CD14-positive monocyte (primary cell): ENCODE data around the gene CNOT1. TPM values are rescaled to one million over a fixed set of nuclear protein-coding genes. Genes with fewer than 3 reads are reported as not detected.

Source experiments
- DNase-seq, 3 donors: peaks; one replicate each; pipeline ENCODE4 v3.0.0-alpha.2; 2011 to 2022
- H2AFZ ChIP-seq: 2 replicates; pipeline ENCODE4 v1.6.0; 2012; ENCODE audit warnings: mild to moderate bottlenecking, low read depth, low read length, inconsistent platforms; ENCODE audit not compliant: insufficient read depth, poor library complexity, severe bottlenecking
- H3K27ac ChIP-seq, 2 donors: 1 replicate in 1 of 2; 2 replicates in 1 of 2; pipeline ENCODE4 v1.5.1; 2012 to 2013; ENCODE audit warnings: low read length in 2 of 2, control low read depth in 1 of 2, inconsistent platforms in 1 of 2, low read depth in 1 of 2, mild to moderate bottlenecking in 1 of 2
- H3K27me3 ChIP-seq, 2 donors: one replicate each; pipeline versions ENCODE4 v1.6.0 to v1.6.1; 2011 to 2013; ENCODE audit warnings: low read length in 2 of 2; ENCODE audit not compliant: control insufficient read depth in 2 of 2, insufficient read depth in 2 of 2
- H3K36me3 ChIP-seq, 2 donors: replicated peaks in 1 of 2; 1 replicate in 1 of 2; 2 replicates in 1 of 2; pipeline versions ENCODE4 v1.5.1 to v1.6.1; 2012 to 2013; ENCODE audit warnings: low read length in 2 of 2, control low read depth in 1 of 2, inconsistent platforms in 1 of 2, mild to moderate bottlenecking in 1 of 2; ENCODE audit not compliant: insufficient read depth in 2 of 2, control insufficient read depth in 1 of 2
- H3K4me1 ChIP-seq, 2 donors: 1 replicate in 1 of 2; 2 replicates in 1 of 2; pipeline versions ENCODE4 v1.5.1 to v1.6.1; 2012 to 2013; ENCODE audit warnings: low read length in 2 of 2, control low read depth in 1 of 2, inconsistent platforms in 1 of 2, mild to moderate bottlenecking in 1 of 2, moderate library complexity in 1 of 2; ENCODE audit not compliant: insufficient read depth in 2 of 2, control insufficient read depth in 1 of 2
- H3K4me2 ChIP-seq: replicated peaks from 2 replicates; pipeline ENCODE3; 2012; ENCODE audit warnings: low read length, moderate library complexity, mild to moderate bottlenecking; ENCODE audit not compliant: poor library complexity, severe bottlenecking; ENCODE audit errors: extremely low read depth
- H3K4me3 ChIP-seq, 3 experiments: fragments of 200-600 bp in 1 of 3; sonication (generic) in 1 of 3; replicated peaks in 1 of 3; 1 replicate in 2 of 3; 2 replicates in 1 of 3; pipeline ENCODE4 v1.5.1; 2011 to 2013; ENCODE audit warnings: low read length in 3 of 3, mild to moderate bottlenecking in 3 of 3, control low read depth in 2 of 3, low read depth in 2 of 3, inconsistent platforms in 1 of 3, moderate library complexity in 1 of 3
- H3K79me2 ChIP-seq: 2 replicates; pipeline ENCODE4 v1.6.0; 2012; ENCODE audit warnings: mild to moderate bottlenecking, control low read depth, inconsistent platforms, low read length, moderate library complexity; ENCODE audit not compliant: insufficient read depth
- H3K9ac ChIP-seq: 2 replicates; pipeline ENCODE4 v1.6.0; 2017; ENCODE audit warnings: low read length, mild to moderate bottlenecking; ENCODE audit not compliant: insufficient read depth, poor library complexity, severe bottlenecking
- H3K9me3 ChIP-seq, 2 donors: replicated peaks in 1 of 2; 1 replicate in 1 of 2; 2 replicates in 1 of 2; pipeline versions ENCODE4 v1.5.1 to v1.6.1; 2012 to 2013; ENCODE audit warnings: low read length in 2 of 2, control low read depth in 1 of 2; ENCODE audit not compliant: control insufficient read depth in 1 of 2, insufficient read depth in 1 of 2
- H4K20me1 ChIP-seq: 2 replicates; pipeline ENCODE4 v1.6.0; 2012; ENCODE audit warnings: mild to moderate bottlenecking, low read length, control low read depth, moderate library complexity; ENCODE audit not compliant: insufficient read depth
- H3K27ac Mint-ChIP-seq, 7 donors: one replicate each; pipeline ENCODE4 v1.8.0; 2020; ENCODE audit warnings: mild to moderate bottlenecking in 7 of 7, mixed read lengths in 7 of 7, moderate library complexity in 6 of 7, inconsistent platforms in 2 of 7
- H3K27me3 Mint-ChIP-seq, 3 donors: one replicate each; pipeline ENCODE4 v1.8.0; 2021 to 2022; ENCODE audit warnings: low read depth in 3 of 3, mild to moderate bottlenecking in 3 of 3, mixed read lengths in 3 of 3, moderate library complexity in 3 of 3, inconsistent platforms in 1 of 3
- H3K36me3 Mint-ChIP-seq, 2 donors: one replicate each; pipeline ENCODE4 v1.8.0; 2020; ENCODE audit warnings: mixed read lengths in 2 of 2, inconsistent platforms in 1 of 2, mild to moderate bottlenecking in 1 of 2
- H3K4me1 Mint-ChIP-seq: one replicate; pipeline ENCODE4 v1.8.0; 2020; ENCODE audit warnings: mild to moderate bottlenecking, mixed read lengths
- H3K4me3 Mint-ChIP-seq, 2 donors: one replicate each; pipeline ENCODE4 v1.8.0; 2020; ENCODE audit warnings: mild to moderate bottlenecking in 2 of 2, mixed read lengths in 2 of 2, moderate library complexity in 1 of 2
- H3K9me3 Mint-ChIP-seq, 7 donors: one replicate each; pipeline ENCODE4 v1.8.0; 2020 to 2022; ENCODE audit warnings: mixed read lengths in 7 of 7, mild to moderate bottlenecking in 6 of 7, moderate library complexity in 6 of 7, inconsistent platforms in 2 of 7
- CTCF ChIP-seq: fragments of 200-600 bp; IDR thresholded peaks from one replicate; pipeline ENCODE4 v1.8.0; 2022; ENCODE audit warnings: antibody characterized with exemption, mild to moderate bottlenecking
- WGBS: methylation state at CpG from one replicate; pipeline ENCODE4 v1.1.5; 2013; ENCODE audit warnings: missing lambda C conversion rate; ENCODE audit not compliant: insufficient coverage; 5-methylcytosine and 5-hydroxymethylcytosine counted together
- intact Hi-C, 2 donors: fragments of 100-400 bp; cut with micrococcal nuclease; formaldehyde crosslinking; loops; one replicate each; pipeline versions ENCODE4 v1.15.0 to v1.15.1; 2023
- polyA plus RNA-seq, 3 donors: library from polyadenylated mRNA; depleted of rRNA in 1 of 3; unstranded in 2 of 3; stranded (reverse) in 1 of 3; fragments of 300-500 nt in 2 of 3; fragments of >200 nt in 1 of 3; fragmentation: Illumina TruSeq in 2 of 3; gene quantifications; 1 replicate in 2 of 3; 2 replicates in 1 of 3; pipeline ENCODE4 v1.2.3, GENCODE V29; 2012 to 2021

CNOT1 gene
- polyA plus RNA-seq, 3 donors: 50.8 to 182 (median 60.8) TPM

- Histone ChIP-seq H3K36me3 (no peaks in the 10 kb centered on the region), H3K4me3 (no peak overlapping the region), H3K79me2 (no peaks in the 10 kb centered on the region), H2AFZ (no peak overlapping the region), H3K9me3 (no peaks in the 10 kb centered on the region), H3K27me3 (no peaks in the 10 kb centered on the region), H3K27ac (no peak overlapping the region), H4K20me1 (no peaks in the 10 kb centered on the region), H3K4me1 (no peaks in the 10 kb centered on the region), H3K4me2 (no peak overlapping the region), H3K9ac (no peak overlapping the region)
- Mint-ChIP-seq H3K27me3 (peaks cover 0 to 6% (median 2%) of the 10 kb centered on the region in 3 donors), H3K9me3 (peaks cover 0 to 2% (median 0%) of the 10 kb centered on the region in 7 donors), H3K4me3 (no peak overlapping the region), H3K27ac (no peak overlapping the region), H3K4me1 (peaks cover 6% of the 10 kb centered on the region), H3K36me3 (no peaks in the 10 kb centered on the region)
- intact Hi-C loops: no loop called here
- DNase-seq: no peak
- 43% methylated on average over 1 of the region's 4 CpGs for WGBS
- TF ChIP-seq CTCF: no peak
Observed at GRCh38 chr16:58636466-58636865, 6.8 kb upstream of the CNOT1 start.

DNA sequence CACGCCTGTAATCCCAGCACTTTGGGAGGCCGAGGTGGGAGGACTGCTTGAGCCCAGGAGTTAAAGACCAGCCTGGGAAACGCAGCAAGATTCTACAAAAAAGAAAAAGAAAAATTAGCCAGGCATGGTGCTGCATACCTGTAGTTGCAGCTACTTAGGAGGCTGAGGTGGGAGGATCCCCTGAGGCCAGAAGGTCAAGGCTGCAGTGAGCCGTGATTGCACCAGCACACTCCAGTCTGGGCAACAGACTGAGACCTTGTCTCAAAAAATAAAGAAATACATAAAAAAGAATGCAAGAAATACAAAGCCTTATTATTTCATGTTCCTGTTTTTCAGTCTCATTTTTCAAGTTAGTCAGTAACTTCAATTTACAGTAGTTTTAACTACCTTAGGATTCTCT, 5.9 kb upstream of the CNOT1 start:
- peaks cover 0 to 2% (median 0%) of the 10 kb centered on the region in 7 donors for H3K9me3 Mint-ChIP-seq
- H3K36me3 Mint-ChIP-seq: no peaks in the 10 kb centered on the region
- Histone ChIP-seq H3K27me3 (no peaks in the 10 kb centered on the region), H3K36me3 (no peaks in the 10 kb centered on the region), H3K4me3 (no peak overlapping the region), H2AFZ (peak overlapping the region; percentile 21), H3K4me2 (no peak overlapping the region), H3K4me1 (peaks cover 3 to 5% of the 10 kb centered on the region in 2 donors), H3K79me2 (no peaks in the 10 kb centered on the region), H3K27ac (no peak overlapping the region), H3K9me3 (no peaks in the 10 kb centered on the region), H3K9ac (no peak overlapping the region), H4K20me1 (no peaks in the 10 kb centered on the region)
- peaks cover 9% of the 10 kb centered on the region for H3K4me1 Mint-ChIP-seq
- DNase-seq: no peak
- peaks cover 0 to 5% (median 2%) of the 10 kb centered on the region in 3 donors for H3K27me3 Mint-ChIP-seq
- no peak overlapping the region for H3K27ac Mint-ChIP-seq
- H3K4me3 Mint-ChIP-seq: no peak overlapping the region
- TF ChIP-seq CTCF: no peak
- WGBS: 95% methylated on average over 4 of the region's 4 CpGs
- intact Hi-C loops: no loop called here
